K562 treated with DMSO at 1 percent for 4 hours (cell line): ENCODE measurements around the gene LGALS12. TPM values are rescaled to one million over a fixed set of nuclear protein-coding genes. Genes with fewer than 3 reads are reported as not detected.

ENCODE experiments used
- total RNA-seq: library from RNA; unstranded; fragments of 300-600 nt; gene quantifications from 2 replicates; pipeline ENCODE4 v1.2.3, GENCODE V29; 2022; ENCODE audit not compliant: insufficient read depth

Gene LGALS12
- total RNA-seq = 4.0 and 4.6 TPM in 2 replicates

DNA sequence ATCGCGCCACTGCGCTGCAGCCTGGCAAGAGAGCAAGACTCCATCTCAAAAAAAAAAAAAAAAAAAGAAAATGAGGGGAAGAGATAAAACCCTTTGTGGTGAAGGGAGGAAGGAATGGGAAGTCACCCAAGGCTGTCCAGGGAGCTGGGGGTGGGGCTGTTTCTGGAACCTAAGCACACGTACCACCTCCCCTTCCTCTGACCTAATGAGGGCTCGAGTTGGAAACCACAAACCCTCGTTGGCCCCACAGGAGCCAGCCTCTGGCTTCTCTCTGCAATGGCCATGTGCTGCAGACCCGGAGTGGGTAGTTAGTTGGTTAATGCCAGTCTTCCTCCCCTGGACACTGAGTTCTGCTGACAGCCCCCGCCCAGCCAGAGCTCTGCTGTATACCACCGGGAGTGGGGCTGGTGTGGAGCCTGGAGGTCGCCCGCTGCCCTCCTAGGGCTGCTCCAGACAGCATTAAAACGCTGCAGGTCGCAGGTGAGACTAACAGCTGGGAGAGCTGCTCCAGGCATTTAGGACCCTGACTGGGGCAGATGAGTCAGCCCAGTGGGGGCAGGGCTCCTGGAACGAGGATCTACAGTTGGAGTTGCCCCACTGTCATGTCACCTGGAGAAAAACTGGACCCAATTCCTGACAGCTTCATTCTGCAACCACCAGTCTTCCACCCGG lies at the start of gene LGALS12:
Gene LGALS12, plus strand, starts transcription at position 228 of the 672 bp plus-strand sequence. Its CDS starts 375 bp downstream, at position 603.

GRCh38 chr11:63490551-63491239 lies 15.2 kb upstream of the LGALS12 start, which contains the start of gene PLAAT5:
PLAAT5 (minus strand) TSS chr11:63491167; CDS start chr11:63491034, 133 bp downstream.

GRCh38 chr11:63536669-63537292 lies 30.9 kb downstream of the LGALS12 start, which contains the start of gene PLAAT4:
PLAAT4 (plus strand) TSS chr11:63536808; CDS start chr11:63536869, 61 bp downstream.

GRCh38 chr11:63563201-63564055 lies 57.5 kb downstream of the LGALS12 start, which contains the start of gene PLAAT2:
PLAAT2 (minus strand) TSS chr11:63563379; CDS start chr11:63563324, 55 bp downstream.

Other genes starting within 250 kb of the LGALS12 start
- not detected in 2 replicates for gene SLC22A9, start 136.3 kb upstream of the LGALS12 start, total RNA-seq
- gene PLAAT5, start 14.9 kb upstream of the LGALS12 start, total RNA-seq = not detected in 2 replicates
- gene PLAAT4, start 30.7 kb downstream of the LGALS12 start, total RNA-seq = 9.2 and 21.8 TPM in 2 replicates
- not detected in 2 replicates for gene PLAAT2, start 57.3 kb downstream of the LGALS12 start, total RNA-seq
- gene PLAAT3, start 108.3 kb downstream of the LGALS12 start, total RNA-seq = 2.0 and 3.0 TPM in 2 replicates
- gene ATL3, start 165.3 kb downstream of the LGALS12 start, total RNA-seq = 4.8 and 6.9 TPM in 2 replicates
- 264 and 273 TPM in 2 replicates for gene RTN3, start 175.4 kb downstream of the LGALS12 start, total RNA-seq